NCI-H2107 treated with DMSO at 0.1 percent for 48 hours (cell line): ENCODE results near the gene GPR157.

Source experiments
- DNase-seq: peaks from one replicate; lab custom pipeline; 2025; ENCODE audit not compliant: unreplicated experiment; lab: John Stamatoyannopoulos, UW

Gene GPR157

DNA sequence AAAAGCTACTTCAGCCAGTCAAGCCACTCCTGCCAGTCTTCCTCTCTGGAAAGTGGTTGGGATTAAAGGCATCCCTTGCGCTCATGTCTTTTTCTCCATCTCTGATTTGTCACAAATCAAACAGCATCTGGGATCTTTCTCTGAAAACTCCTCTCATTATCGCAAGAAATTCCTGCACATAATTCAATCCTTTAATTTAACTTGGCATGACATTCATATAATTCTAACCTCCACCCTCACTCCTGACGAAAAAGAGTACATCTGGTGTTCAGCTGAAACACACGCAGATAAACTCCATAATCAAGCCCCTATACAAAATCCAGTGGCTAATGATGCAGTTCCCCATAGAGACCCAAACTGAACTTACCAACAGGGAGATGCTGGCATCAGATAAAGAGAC is 40.1 kb downstream of the GPR157 start:
- no peak for DNase-seq

DNA sequence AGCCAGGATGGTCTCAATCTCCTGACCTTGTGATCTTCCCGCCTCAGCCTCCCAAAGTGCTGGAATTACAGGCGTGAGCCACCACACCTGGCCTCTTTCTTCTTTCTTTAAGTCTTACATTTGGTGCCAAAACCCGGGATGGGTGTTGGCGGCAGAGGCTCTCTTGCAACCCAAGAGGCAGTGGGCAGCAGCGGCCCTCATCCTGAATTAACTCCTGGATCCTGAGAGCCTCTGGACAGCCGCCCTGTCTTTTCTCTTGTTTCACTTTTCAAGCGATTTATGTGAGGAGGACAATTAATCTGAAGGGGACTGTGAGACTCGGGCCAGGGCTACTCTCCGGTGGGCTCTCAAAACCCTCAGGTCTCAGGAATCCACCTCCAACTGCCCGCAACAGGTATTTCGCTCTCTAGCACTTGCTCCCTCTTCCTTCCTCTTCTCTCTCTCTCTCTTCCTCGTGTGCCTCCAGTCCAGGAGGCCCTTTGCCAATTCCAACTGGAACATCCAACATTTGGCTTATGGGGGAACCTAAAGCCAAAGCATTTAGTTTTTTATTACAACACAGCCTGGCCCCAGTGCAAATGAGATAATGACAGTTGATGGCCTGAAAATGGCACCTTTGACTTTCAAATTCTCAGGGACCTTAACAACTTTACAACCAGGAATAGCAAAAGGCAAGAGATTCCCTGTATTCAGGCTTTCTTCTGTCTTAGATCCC is 41.3 kb downstream of the GPR157 start:
- no peak for DNase-seq

DNA sequence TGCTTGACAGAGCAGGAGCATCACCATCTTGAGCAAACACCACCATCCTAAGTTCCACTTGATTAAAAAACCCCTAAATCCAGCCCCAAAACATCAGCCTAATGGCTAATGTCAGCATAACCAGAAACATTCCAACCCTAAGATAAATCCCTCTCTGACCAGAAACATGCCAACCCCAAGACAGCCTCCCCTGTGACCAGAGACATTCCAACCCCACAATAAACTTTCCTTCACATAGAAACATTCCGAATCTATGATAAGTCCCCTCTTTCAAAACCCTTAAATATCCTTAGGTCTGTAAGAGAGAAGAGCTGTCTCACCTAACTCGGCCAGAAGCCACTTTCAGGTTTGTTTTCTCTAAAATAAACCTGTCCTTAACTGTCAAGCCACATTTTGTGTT is 42.1 kb downstream of the GPR157 start:
- no peak for DNase-seq

DNA sequence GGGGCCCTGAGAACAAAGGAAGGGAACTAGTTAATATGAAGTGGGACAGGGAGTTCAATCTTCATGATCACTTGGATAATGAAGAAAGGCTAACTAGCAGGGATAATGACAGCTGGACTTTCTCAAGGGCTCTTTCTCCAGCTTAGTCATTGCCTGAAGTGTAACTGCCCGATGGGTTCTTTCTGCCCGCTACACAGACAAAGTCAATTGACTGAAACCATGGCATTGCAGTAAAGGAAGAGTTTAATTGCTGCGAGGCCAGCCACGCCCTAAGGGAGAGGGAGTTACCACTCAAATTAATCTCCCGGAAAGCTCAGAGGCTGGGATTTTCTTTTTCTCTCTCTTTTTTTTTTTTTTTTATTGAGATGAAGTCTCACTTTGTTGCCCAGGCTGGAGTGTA is 42.9 kb downstream of the GPR157 start:
- no peak for DNase-seq

DNA sequence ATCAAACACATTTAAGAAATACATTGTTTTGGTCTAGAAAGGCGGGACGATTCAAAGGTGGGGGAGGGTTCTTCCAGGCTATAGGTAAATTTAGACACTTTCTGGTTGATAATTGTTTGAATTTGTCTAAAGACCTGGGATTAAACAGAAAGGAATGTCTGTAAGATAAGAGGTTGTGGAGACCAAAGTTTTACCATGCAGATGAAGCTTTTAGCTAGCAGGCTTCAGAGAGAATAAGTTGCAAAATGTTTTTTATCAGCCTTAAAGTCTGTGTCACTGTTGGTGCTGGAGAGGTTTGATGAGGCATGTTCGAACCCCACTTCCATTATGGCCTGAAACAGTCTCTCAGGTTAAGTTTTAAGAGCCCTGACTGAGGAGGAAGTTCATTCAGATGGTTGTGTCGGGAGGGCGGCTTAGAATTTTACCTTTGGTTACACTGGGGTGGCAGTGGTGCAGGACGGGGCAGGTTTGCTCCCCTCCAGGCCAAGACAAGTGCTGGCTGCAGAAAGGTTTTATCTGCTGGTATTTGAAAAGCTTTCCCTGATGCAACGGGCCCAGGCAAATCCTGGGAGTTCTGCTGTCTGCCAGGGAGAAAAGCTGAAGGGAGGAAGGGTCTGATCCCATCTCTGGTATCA is 43.5 kb downstream of the GPR157 start:
- no peak for DNase-seq

DNA sequence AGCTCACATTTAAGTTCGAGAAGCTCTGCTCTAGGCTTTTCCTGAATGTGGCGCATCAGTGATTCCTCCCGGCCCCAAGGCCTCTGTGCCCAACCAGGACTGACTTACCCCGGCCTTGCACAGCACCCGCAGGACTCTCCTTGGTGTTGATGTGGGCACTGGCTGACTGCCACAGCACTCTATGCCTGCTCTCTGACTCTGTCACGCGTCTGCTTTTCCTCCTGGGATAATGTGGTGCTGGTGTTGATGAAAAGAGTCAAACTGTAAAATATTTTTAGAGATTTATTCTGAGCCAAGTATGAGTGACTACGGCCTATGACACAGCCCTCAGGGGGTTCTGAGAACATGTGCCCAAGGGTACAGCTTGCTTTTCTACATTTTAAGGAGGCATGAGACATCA is 44.0 kb downstream of the GPR157 start:
- DNase-seq, result no peak

DNA sequence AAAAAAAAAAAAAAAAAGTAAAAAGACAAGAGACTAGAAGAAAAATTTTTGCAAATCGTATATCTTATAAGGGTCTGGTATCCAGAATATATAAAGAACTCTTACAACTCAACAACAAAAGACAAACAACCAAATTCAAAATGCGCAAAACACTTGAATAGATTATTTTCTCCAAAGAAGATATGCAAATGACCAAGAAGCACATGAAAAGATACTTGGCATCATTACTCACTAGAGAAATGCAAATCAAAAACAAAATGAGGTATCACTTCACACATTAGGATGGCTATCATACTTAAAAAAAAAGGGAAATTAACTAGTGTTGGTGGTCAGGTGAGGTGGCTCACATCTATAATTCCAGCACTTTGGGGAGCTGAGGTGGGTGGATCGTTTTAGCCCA is 47.4 kb downstream of the GPR157 start:
- DNase-seq, result no peak

DNA sequence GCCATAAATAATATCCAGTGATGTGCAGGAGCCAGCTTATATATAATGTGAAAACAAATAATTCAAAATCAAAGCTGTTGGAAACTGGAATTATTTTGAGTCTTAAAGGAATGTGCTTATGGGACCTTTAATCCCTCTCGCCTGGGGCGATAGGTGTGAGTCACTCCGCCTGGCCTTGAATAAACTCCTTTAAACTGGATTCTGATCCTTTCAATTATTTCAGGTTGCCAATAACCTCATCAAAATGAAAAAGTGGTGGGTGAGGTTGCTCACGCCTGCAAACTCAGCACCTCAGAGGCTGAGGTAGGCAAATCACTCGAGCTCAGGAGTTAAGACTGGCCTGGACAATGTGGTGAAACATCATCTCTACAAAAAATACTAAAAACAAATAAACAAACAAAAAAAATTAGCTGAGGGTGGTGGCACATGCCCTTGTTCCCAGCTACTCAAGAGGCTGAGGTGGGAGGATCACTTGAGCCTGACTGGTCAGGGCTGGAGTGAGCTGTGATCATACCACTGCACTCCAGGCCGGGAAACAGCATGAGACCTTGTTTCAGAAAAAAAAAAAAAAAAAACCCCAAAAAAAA is 48.1 kb downstream of the GPR157 start:
- DNase-seq, result no peak

DNA sequence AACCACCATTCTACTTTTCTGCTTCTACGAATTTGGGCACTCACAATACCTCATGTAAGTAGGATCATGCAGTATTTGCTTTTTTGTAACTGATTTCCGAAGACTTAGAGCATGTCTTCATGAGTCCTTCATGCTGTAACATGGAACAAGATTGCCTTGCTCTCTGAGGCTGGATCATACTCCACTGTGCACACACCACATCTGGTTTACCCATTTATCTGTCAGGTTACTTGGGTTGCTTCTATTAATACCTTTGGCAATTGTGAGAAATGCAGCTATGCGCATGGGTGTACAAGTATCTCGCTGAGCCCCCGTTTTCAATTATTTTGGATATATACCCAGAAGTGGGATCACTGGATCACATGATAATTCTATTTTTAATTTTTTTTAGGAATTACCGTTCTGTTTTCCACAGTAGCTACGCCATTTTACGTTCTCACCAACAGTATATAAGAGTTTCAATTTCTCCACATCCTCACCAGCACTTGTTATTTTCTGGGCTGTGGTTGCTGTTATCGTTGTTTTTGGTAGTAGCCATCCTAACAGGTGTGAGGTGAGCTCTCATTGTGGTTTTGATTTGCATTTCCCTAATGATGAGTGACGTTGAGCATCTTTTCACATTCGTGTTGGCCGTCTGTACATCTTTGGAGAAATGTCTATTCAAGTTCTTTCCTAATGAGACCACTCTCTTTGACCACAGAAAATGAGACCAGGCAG is 48.8 kb downstream of the GPR157 start:
- DNase-seq, result no peak

DNA sequence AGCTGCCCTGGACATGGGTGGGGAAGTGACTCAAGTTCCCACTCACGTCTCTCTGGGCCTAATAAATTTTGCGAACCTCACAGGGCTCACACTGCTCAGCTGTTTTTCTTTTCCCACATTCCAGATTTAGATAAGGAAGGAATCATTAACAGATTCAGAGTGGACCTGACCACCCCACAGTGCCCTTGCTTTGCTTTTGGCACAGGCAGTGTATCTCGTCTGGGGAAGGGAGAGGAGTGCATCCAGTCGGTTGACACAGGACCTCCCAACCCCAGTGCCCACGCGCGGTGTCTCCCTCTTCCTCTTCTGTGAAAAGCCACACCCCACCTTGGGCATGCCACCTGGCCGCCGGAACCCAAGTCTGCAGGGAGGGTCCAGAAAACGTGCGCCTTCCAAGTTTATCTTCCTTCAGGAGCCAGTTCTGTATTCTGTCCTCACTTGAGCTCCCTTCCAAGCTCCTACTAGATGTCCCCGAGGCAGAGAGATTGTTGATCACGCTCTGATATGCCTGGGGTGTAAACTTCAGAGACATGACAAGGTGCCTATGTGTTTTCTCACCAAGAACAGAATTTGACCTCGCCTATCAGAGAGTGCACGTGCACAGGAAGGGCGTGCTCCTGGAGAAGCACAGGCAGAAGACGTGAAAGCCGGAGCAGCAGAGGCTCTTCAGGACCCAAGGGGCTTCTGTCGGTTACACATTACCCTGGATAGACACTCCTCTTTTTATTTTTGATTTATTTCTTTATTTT is 50.0 kb downstream of the GPR157 start:
- DNase-seq, result no peak

DNA sequence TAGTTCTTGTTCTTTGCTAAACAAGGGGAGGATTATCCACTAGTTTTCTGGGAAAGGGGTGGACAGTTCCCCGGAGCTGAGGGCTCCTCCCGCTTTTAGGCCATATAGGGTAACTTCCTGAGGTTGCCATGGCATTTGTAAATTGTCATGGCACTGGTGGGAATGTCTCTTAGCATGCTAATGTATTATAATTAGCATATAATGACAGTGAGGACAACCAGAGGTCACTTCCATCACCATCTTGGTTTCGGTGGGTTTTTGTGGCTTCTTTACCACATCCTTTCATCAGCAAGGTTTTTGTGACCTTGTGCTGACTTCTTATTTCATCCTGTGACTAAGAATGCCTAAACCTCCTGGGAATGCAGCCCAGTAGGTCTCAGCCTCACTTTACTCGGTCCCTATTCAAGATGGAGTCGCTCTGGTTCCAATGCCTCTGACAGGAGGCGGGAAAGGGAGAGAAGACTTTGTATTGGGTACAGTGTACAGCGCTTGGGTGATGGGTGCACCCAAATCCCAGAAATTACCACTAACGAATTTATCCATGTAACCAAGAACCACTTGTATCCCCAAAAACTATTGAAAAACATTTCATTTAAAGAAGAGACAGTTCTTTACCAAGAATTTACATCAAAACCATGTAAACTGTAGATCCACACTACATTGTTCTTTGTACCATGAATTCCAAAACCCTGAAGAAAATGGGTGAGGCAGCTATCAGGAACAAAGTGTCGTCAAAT is 50.7 kb downstream of the GPR157 start:
- no peak for DNase-seq

DNA sequence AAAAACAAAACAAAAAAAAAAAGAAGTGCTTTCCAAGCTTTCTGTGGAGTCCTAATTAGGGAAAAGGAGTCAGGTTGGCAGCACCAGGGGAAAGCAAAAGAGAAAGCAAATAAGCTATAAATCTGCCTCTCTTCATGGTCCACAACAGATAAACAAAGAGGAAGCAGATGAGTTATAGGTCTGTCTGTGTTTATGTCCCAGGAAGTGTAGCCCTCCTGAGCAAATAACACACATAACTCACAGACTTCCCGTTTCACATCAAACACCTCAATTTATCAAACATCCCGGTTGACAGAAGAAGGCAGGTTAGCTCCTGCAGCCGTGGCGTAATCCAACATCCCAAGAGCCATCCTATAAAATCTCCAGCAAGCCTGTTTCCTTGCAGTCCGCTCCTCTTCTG is 53.9 kb downstream of the GPR157 start:
- no peak for DNase-seq

DNA sequence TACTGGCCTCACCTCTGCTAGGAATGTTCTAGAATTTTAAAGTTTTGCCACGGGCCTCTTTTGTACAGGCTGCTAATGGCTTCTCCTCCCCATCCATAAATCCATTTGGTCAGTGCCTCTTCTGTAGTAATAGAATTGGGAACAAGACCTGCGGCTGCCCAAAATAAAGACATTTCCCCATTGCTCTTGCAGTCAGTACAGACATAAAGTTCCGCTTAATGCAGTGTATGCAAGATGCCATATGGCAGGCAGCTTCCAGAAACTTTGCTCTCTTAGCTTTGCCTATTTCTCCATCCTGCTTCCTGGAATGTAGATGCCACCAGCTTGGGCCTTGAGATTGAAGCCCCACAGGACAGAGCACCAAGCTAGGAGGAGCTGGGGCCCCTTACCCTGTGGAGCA is 55.8 kb downstream of the GPR157 start:
- DNase-seq, result no peak

DNA sequence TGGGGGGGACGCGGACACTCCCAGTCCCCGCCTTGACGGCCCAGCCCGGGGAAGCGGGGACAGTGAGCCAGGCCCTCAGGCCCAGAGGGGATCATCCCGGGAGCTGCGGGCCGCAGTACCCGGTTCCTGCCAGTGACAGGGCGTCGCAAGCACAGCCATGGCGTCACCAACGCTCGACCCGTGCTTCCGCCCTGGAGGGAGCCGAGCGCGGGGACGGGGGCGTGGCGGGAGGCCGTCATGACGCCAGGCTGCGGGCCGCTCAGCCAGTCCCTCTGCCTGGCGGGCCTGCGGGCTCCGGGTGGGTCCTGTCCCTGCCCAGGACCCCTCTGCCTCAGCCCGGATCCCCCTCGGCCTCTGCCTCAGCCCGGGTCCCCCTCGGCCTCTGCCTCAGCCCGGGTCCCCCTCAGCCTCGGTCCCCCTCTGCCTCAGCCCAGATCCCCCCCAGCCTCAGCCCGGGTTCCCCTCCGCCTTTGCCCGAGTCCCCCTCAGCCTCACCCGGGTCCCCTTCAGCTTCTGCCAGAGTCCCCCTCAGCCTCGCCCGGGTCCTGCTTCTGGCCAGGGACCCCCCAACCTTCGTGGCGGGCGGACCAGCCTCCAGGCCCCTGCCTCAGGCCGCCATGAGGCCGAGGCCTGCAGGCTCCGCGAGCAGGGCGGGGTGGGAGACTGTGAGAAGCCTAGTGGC is 57.2 kb downstream of the GPR157 start:
- no peak for DNase-seq

DNA sequence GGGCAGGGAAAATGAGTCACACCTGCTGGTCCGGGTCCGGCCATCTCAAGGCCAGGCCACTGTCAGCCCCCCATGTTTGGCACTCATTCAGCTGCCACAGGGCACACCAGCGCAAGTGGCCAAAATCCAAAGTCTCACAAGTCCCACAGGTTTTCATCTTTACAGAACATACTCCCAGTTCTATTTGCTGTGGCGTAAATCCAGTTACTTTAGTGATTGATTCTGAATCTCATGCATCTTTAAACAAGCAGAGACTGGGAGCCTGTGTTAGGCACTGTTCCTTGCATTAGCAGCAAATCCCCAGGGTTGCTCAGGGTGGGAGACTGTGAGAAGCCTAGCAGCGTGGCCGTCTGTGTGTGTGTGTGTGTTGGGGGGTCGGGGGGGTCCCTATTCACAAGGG is 58.4 kb downstream of the GPR157 start:
- DNase-seq, result no peak

DNA sequence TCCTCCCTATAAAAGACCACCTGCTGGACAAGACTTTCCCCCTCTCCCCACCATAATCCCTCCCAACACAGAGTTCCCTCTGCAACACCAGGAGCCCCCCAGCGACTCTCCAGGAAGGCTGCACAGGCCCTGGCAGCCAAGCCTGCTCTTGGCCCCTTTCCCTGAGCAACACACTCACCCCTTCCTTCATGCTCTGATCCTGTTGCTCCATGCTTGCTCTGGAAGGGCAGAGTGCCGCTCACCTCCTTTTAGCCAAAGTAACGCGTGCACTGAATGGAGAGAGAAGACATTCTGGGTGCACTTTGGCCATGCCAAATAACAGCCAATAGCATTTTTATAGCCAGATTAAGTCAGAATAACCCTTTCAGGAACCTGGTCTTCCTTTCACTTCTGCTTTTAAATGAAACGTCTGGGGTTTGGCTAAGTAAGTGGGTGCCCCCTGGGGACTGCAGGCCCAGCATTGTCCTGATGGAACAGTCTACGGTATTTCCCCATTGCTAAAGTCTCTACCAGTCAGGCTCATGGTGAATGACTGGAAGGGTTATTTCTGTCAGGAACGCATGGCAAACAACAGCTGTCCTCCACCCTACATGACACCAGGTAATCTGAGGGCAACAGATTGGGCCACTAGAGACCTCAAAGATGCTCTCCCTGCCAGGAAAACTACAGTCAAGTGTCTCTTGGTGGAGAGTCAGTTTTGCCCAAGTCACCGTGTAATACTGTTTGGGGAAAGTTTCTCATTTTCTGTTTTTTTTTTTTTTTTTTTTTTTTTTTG is 59.4 kb downstream of the GPR157 start, which contains the start of gene SLC2A5:
TSS of gene SLC2A5 (minus strand) at position 310 of the 775 bp plus-strand sequence. CDS start at position 211, 99 bp downstream.
- DNase-seq, result no peak

DNA sequence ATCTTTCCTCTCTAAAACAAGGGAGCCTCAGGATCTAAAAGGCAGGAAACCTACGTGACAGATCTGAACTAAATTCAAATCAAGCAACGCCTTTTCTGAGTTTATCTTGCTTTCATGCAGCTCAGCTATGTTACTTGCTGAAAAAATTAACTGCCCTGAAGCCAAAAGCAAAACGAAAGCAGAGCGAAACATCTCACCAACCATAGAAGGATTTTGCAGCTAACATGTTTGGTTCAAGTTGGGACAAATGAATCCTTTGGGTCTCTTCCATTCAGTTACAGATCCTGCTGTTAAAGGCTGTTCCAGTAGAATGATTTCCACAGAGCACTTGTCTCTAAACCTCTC is 59.9 kb downstream of the GPR157 start:
- no peak for DNase-seq

DNA sequence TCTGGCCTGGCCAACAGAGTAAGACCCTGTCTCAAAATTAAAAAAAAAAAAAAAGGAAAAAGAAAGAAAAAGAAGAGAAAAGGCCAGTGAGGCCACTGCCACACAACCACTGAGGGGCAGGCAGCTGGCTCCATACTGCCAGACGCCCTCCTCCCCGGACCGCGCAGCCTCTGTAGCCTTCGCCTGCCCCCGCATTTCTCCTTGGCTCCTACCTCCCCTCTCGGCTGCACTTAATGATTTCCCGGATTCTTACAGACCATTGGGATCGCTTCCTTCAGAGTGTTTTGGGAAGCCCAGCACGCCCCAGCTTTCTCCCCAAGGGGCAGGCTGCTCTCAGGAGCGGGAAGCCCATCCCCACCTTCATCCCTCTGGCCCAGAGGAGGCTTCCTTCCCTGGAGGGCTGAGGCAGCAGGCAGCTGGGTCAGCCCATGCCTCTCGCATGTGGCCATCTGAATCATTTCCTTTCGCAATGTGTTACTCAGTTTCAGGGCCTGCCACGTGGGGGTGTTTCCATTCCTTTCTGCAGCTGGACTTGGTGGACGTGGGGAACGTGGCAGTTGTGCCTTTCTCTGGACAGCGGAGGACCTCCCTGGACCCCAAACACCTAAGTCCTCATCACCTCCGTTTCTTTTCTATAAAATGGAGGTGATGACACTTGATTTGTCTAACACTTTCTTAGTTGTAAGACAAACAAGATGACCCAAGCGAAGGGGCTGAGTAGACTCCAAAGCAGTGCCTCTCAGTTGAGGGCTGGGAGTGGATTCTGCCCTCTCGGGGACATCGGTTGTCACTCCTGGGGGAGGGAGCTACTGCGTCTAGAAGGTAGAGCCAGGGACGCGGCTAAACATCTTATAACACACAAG is 61.7 kb downstream of the GPR157 start:
- no peak for DNase-seq
